GM18873 (cell line): ENCODE results near the gene EFL1.
A peak's percentile ranks its signal among the peaks of the same experiment; 100 is the strongest.
"Not testable (repeated sequence)": the region's sequence is repeated elsewhere in the genome, so short reads cannot be mapped to it uniquely, and the experiment has no call there.

Experiments used
- ATAC-seq: cut with Tn5 transposase; IDR thresholded peaks from one replicate; pipeline ENCODE4 v1.9.1; 2021; ENCODE audit warnings: mild to moderate bottlenecking, moderate library complexity, moderate number of reproducible peaks; ENCODE audit not compliant: unreplicated experiment, low FRiP score

The EFL1 gene

DNA sequence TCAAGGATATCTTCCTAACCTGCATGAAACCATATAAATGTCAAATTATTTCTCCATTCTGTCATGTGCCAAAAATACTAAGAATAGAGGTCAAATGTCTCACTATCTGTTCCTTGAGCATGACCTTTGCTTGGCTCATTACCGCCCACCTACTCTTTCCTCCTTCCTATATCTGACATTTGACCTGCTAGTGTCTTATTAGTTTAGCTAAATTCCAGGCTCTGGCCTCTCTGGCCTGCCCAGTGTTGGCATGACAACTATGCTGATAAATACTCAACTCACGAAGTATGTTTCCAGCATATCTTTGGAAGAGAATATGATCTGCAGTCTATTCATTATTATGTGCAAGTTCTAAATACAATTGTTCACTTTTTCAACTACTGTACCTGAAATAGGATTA lies 58.0 kb downstream of the EFL1 start:
- not testable (repeated sequence) for ATAC-seq

DNA sequence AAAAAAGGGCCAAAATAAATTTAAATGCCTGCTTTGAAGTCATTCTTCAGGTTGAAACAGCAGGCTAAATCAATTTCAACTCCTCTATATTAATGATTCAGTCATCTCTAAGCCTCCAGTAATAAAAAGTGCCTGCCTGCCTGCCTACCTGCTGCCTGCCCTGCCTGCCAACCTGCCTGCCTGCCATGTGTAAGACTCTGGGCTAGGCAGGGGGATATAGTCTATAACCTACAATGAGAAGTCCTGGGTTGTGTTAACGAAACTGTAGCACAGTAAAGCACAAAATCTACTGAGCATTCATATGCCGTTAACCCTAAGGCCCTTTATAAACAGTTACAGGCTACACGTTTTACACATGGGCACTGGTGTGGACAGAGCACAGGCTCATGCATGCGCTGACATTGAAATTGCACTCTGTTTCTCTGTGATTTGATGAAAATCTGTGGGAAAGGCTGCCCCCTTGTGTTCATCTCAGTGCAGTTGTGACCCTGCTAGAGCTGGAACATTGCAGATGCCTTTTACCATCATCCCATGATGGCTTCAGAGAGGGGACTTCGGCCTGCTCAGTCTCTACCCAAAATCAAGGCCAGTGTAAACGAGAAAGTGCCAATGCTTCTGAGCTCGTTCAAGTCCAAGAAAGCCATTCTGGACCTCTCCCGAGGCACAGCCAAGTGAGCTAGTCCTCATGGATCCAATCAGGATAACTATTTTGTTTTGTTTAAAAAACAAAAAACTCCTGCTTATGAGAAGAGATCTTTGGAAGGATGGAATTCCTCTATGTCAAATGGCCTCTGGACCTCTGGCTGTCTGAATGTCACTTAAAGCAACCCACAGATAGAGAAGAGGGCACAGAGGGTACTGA lies 64.6 kb downstream of the EFL1 start:
- peak; percentile 71 for ATAC-seq

DNA sequence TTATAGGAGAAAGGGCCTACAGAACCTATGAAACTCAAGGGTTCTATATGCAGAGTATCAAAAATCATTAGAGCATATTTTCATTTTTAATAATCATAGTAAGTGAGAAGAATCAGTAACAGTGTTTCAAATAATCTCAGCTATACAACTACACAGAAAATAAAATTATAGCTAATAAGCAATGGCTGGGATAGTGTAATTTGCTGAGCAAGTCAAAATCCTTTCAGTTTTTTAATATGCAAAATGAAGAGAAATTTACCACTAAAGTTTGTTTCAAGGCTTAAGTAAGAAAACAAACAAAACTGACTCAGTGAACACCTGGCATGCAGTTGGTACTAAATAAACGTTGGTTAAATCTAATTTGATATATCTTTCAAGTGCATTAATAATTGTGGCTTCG lies 66.2 kb downstream of the EFL1 start:
- ATAC-seq: no peak

DNA sequence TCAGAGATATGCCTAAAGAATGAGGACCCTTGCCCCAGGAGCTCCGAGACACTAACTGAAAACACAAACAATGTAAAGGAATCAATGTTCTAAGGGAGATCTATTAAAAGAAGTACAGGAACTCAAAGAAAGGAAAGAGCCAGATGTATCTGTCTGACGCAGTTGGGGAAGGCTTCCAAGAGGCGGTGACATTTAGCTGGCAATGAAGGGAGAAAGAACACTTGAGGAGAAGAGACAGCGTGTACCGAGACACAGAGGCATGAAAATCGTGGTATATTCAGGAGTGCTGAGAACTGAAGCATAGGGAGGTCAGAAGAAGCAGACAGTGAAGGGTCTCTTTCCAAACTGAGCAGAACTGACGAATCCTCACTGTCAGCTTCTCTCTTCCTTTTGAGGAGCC lies 66.7 kb downstream of the EFL1 start:
- not testable (repeated sequence) for ATAC-seq

DNA sequence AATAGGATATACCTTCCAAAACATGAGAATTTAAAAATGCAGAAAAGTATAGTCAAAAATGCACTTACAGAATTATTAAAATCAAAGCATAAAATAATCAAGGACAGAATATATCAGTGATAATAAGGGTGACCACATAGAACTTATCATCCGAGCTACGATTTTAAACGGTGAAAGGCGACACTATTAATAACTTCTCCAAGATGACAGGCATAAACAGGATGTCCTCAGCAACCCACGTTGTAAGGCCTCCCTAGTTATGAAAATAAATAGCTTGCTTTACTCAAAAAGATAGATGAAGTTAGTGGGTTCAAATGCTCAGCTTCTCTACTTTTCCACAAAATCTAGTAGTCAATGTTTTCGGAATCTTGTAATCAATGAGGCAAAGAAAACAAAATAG lies 68.0 kb downstream of the EFL1 start:
- not testable (repeated sequence) for ATAC-seq

DNA sequence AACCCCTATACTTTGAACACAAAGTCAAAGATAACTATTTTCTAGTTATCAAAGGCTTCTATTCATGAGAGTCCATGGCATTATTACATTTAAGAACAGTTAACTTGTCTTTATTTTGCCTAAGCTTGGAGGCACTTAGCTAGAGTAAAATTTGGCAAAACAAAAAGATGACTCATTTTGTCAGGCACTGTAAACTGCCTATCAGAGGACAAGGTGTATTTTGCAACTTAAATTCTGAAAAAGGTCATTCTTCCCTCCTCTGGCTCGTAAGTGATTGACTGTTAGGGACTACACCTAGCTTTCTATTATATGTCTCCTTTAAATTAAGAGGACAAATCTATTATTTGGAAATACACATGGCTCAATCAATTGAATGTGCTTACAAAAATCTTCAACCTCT lies 69.1 kb downstream of the EFL1 start:
- ATAC-seq: not testable (repeated sequence)

DNA sequence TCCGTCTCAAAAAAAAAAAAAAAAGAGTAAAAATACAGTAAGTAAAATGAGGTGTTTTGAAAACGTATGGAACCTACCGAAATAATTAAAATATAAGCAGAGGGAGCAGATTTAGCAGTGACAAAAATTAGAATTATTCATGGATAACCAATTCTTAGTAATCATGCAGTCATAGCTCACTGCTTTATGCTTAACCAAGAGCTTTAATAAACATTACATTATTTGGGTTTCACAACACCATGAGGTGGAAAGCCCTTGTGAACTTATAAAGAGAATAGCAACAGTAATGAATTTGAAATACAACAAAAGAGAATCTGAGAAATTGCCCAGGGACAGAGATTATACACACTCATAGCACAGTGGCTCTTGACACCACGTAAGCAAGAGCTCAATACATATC lies 70.1 kb downstream of the EFL1 start:
- ATAC-seq: not testable (repeated sequence)

DNA sequence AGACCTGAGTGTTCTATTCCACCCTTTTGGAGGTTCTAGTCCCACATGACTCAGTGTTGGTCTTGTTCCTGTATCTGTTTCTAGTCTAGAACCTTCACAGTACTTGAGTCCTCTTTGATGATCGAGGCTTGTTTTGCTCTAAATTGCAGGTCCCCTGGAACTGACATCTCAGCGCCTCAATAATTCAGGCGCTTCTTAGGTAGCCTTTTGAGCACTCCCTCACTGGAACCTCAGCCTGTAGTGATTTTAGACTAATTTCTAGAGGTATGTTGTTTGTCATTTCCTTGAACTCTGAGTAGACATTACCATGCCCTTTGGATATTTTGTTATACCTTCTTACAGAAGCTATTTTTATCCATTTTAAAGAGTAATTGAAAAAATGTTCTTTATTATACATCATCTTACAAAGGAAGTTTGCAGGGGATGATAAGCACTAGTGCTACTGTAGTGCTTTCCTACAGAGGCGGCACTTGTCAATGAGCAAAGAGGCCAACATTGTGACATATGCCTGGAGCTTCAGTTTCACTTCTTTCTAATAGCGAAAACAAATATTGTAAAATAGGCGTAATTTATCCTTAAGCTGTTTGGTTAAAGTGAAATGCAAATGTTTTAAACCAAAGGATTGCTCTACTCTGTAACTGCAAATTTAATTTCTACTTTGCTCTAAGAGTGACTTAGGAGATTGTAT lies 75.7 kb downstream of the EFL1 start:
- ATAC-seq: peak; percentile 73

DNA sequence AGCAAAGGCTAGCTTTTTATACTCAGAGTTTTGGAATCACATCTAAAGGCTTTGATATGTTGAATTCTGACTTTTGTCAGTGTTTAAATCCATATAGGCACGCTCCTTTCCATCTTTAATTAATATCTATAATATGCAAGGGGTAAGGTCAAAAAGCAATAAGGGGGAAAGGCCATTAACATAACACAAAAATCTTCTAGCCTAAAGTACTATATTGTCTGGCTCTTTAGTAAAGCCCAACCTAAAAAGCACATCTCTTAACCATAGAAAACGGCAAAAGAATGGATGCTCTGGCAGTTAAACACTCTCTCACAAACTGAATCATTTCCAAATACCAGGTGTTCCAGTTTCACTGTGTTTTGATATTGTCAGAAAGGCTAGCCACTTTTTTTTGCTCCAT lies 76.4 kb downstream of the EFL1 start:
- ATAC-seq: no peak

DNA sequence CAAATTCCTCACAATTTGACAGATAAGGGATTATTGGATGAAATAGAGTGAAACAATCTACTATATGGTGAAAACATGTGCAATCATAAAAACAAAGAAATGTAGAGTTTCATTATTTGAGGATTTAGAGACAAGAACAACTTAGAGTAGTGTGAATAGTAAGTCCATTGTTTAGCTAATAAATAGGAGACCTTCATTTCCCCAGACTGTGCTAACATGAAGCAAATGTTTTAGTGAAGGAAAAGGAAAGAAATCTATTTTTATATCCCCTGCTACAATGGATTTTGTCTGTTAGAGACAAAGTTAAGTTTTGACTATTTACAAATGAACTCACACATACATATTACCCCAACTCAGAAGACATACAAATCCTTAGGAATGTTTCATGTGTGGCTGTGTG lies 77.8 kb downstream of the EFL1 start:
- ATAC-seq: no peak

DNA sequence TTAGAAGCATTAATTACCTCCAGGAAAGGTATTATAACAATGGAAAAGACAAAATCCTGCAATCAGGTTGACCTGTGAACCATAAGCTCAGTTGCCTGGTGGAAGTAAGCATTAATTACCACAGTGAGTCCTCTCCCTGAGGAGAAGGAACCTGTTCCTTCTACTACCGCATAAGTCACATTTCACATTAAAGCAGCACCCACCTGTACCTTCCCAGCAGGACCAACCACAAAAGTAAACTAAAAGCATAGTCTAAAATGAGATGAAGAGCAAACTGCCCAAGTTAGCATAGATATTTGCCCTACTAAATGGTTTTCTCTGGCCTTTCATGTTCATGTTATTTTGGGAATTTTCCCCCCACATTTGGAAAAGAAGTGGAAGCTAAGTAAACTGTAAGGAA lies 78.2 kb downstream of the EFL1 start:
- ATAC-seq: no peak

DNA sequence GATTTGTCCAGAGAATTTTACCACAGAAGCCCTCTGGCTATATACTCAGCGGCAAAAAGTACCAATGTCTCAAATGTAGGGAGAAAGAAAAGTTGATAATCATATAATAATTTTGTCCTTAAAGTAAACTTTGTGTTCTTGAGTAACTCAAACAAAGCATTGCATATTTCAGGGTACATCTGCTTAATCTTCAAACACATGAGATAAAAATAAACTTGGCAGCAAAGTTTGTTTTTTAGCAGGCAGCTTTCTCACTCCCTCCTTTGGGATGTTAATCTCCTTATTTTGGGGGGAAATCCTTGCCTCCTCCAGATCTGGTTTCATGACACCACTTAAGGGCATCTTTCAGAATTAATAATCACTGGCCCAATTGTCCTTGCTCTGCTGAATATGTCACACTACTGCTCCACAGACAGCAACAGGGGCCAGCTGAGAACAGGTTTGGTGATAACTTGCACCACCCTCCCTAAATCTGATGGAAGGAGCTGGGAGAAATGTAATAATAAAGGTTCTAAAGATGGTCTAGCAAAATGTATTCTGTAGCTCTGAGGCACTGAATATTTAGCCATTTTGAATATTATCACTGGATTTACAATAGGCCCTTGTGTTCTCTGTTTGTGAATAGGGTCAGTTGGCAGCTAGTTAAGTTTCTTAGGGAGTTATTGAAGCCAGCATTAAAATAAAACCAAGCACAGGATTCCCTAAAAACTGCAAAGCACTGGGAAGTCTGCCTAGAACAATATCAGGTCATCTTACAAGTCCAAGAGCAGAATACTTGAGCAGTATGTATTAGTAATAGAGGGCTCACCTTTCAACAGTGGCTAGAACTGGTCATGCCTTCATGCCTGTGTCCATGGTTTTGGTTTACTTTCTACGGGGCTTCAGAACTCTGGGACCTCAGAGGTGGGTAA lies 79.2 kb downstream of the EFL1 start:
- no peak for ATAC-seq

DNA sequence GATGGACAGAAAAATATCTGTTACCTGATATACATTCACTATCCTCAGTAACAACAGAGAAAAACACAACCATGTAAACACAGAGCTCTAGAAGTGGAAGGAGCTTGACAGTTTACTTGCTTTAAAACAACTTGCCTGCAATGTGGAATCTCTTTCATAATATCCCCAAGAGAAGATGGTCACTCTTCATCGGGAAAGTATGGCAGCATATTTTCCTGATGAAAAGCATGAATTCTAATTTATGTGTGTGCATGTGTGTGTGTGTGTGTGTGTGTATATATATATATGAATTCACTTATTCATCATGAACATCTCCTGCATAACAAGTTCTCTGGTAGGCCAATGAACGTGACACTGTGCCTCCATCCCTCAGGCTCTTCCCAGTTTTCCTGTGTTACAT lies 81.2 kb downstream of the EFL1 start:
- no peak for ATAC-seq

DNA sequence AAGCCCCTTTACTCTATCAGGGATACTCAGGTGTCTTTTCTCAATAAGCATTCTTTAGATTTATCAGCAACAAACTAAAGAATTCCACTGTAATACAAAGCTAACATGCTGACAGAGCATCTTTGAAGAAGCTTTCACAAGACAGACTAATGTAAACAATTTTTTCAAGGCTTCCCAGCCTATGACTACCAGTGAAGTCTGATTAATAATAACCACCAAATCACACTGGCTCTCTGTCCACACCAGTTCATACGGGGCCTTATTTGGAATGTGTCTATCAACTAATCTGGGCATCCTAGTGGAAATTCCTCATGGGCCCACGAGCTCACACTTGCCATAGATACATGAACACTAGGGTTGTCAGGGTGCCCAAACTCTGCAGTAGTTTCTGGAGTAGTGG lies 84.5 kb downstream of the EFL1 start:
- no peak for ATAC-seq

DNA sequence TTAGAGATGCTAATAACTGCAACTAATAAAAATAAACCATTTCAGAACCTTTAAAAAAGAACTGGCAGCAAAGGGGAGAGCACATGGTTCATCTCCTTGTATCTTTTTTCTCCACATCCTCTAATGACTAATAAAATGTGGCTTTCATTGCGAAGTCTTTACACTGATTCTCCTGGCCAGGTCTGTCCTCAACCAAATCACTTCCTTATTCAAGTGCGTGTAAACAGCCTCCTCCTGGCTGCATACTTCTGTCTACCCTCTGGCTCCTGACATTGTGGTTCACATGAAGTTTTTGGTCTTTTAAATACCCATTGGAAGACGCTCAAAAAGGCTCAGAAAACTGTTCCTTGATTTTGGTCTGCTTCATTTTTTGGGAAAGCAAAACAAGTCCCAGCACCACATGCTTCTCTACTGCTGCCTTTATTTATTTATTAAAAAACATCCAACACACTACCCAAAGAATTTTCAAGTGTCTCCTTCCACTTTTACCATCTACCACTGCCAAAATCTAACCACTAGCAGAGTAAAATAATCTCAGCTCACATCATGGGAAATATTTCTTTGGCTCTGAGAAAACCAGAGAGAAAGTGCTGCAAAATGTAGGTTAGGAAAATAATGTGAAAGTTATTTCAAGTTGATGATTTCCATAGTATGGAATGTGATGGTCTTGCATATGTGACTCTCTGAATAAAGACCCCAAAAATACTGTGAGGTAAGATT lies 85.1 kb downstream of the EFL1 start:
- ATAC-seq: no peak

DNA sequence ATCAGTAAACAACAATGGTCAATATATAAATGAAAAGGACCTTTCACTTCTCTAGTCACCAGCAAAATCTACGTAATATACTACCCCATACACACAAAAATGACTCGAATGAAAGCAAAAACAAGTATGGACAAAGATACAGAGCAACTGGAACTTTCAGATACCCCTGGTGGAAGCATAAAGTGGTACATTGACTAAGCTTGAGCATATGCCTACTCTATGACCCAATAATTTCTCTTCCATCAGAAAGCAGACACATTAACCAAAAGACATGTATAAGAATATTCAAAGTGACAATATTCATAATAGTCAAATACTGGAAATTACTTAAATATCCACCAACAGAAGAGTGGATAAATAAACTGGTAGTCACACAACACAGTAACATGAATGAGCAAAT lies 86.0 kb downstream of the EFL1 start:
- ATAC-seq: no peak

DNA sequence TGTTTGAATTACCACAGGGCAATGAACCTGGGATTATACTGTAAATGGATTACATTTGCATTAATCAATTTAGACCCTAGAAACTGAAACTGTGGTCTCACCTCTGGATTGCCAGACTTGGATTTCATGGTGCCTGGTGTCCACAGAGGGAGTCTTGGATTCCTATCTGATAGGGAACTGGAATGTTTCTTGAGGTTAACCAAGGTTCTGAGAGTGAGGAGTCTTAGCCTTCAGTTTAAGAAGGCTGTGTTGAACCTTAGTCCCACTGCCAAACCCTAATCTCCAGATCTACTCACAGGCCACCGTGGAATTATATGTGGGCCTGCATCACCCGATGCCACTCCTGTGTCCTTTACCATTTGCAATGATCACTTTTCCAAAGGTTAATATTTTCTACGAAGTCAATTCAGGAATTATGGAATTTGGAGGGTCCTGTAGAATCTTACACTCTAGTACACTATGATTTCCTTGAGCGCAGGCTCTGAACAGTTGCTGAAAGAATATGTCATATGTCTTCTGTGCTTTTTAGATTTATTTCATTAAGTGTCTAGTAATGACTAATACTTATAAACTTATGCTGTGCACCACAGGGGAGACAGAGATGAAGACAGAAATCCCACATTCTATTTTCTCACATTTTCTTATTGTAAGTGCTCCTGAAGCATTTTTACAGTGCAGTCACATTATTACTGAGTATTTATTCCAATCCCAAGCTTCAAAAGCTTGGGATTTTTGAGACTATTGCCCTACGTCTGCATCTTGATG lies 87.9 kb downstream of the EFL1 start:
- ATAC-seq: no peak

DNA sequence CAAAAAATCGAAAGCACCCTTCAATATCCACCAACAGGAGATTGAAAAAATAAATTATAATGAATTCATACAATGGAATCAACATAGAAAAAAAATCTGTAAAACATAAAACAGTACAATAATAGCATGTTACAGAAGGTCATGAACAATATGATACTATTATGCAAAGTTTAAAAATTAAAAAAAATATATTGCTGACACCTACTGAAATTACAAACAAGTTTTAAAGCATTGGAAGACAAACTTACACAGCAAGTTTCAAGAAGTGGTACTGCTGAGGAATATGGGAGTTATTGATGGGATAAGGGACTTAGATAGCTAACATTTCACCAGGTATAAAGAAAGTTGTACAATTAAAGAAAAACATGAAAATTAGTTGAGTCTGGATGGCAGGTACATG lies 89.4 kb downstream of the EFL1 start:
- ATAC-seq: no peak

DNA sequence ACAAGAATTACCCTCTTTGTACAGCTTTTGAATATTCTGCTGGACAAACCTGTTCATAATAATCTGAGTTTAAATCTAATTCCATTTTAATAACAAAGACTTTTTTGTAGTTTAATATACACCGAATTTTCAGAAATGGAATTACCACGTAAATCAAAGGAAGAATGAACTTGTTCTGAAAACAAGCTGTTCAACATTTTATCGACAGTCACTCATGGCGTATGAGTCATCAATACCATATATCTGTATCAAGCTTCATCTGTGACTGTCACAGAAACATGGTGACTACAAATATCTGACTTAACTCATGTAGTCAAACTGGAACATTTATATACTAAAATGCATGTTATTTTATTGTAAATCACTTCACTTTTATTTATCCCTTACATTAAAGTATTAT lies 90.0 kb downstream of the EFL1 start:
- ATAC-seq: no peak

DNA sequence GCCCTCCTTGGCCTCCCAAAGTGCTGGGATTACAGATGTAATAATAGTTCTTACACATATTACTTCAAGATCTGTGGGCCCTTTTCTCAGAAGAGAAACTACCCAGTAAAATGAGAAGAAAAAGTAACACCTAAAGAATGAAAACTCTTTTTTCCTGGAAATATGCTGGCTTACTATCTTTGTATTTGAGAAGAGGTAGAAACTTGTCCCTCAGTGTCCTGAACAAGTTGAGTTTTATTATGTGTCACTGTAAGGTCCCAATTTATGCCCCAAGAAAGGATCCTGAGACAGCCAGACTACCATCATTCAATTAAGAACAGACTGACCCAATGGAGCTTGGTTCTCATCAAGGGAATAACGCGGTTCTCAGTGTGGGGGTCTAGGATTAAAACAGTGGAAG lies 93.8 kb downstream of the EFL1 start:
- no peak for ATAC-seq
